Activated naive CD8-positive, alpha-beta T cell (primary cell): Measurements from ENCODE around the gene CORO6.

Experiments
- H3K27ac Mint-ChIP-seq: one replicate; pipeline ENCODE4 v1.8.0; 2021; ENCODE audit warnings: mixed read lengths
- H3K27me3 Mint-ChIP-seq: one replicate; pipeline ENCODE4 v1.8.0; 2021; ENCODE audit warnings: mixed read lengths
- H3K36me3 Mint-ChIP-seq: one replicate; pipeline ENCODE4 v1.8.0; 2021; ENCODE audit warnings: mixed read lengths
- H3K4me1 Mint-ChIP-seq: one replicate; pipeline ENCODE4 v1.8.0; 2021; ENCODE audit warnings: low read depth, mixed read lengths
- H3K4me3 Mint-ChIP-seq: one replicate; pipeline ENCODE4 v1.8.0; 2021; ENCODE audit warnings: mild to moderate bottlenecking, mixed read lengths
- H3K9me3 Mint-ChIP-seq: one replicate; pipeline ENCODE4 v1.8.0; 2021; ENCODE audit warnings: low read depth, mixed read lengths

CORO6 gene

DNA sequence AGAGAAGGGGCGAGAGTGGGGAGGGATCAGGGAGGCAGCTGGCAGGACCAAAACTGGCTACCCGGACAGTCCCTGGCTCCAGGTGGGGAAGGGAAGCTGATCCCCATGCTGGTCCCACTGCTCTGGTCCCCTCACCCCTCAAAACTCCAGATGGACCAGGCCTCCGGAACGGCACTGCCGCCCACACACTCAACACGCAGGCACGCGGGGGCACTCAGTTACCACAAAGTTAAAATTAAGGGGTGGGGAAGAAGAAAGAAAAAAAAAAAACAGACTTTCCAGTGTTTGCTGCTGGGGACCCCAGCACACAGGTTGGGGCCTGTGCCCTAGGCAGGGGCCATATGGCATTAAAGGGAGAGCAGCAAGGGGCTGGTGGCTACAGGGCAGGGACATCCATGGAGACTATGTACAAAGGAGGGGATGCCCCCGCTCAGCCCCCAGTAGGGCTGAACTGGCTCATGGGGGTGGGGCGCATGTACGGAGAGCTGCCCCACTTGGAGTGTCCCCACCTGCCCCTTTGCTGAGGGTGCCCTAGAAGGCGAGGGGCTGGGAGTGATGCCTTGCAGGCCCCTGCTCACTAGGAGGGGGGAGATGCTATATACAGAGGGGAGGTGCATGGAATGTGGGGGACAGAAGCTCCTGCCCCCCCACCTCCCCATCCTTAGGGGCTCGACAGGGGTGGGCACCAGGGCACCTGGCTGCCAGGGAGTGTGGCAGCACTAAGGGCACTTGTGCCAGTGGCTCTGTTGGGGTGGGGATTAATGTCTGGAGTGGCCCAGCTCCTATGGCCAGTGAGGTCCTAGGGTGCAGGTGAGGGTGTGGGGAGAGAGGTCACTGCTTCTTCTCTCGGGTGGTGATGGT, 48.6 kb downstream of the CORO6 start:
- H3K4me3 Mint-ChIP-seq: no peak overlapping the region
- no peaks in the 10 kb centered on the region for H3K27me3 Mint-ChIP-seq
- H3K9me3 Mint-ChIP-seq: no peaks in the 10 kb centered on the region
- H3K27ac Mint-ChIP-seq: no peak overlapping the region
- H3K4me1 Mint-ChIP-seq: peaks cover 13% of the 10 kb centered on the region
- H3K36me3 Mint-ChIP-seq: no peaks in the 10 kb centered on the region

DNA sequence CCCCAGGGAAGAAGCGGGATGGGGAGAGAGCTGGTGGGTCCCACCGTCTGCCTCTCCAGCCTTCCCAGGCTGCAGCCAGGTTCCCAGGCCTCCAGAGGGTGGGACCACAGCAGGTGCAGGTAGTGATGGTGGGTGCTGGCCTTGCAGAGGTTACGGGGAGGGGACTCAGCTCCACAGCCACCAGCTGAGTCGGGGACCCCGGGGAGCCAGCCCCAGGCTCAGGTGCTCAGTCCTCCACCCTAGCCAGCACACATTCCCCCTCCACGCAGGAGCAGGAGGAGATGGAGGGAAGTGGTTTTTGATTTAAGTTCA, 49.2 kb downstream of the CORO6 start:
- no peaks in the 10 kb centered on the region for H3K9me3 Mint-ChIP-seq
- no peak overlapping the region for H3K27ac Mint-ChIP-seq
- H3K36me3 Mint-ChIP-seq: no peaks in the 10 kb centered on the region
- peaks cover 15% of the 10 kb centered on the region for H3K4me1 Mint-ChIP-seq
- H3K4me3 Mint-ChIP-seq: no peak overlapping the region
- no peaks in the 10 kb centered on the region for H3K27me3 Mint-ChIP-seq

DNA sequence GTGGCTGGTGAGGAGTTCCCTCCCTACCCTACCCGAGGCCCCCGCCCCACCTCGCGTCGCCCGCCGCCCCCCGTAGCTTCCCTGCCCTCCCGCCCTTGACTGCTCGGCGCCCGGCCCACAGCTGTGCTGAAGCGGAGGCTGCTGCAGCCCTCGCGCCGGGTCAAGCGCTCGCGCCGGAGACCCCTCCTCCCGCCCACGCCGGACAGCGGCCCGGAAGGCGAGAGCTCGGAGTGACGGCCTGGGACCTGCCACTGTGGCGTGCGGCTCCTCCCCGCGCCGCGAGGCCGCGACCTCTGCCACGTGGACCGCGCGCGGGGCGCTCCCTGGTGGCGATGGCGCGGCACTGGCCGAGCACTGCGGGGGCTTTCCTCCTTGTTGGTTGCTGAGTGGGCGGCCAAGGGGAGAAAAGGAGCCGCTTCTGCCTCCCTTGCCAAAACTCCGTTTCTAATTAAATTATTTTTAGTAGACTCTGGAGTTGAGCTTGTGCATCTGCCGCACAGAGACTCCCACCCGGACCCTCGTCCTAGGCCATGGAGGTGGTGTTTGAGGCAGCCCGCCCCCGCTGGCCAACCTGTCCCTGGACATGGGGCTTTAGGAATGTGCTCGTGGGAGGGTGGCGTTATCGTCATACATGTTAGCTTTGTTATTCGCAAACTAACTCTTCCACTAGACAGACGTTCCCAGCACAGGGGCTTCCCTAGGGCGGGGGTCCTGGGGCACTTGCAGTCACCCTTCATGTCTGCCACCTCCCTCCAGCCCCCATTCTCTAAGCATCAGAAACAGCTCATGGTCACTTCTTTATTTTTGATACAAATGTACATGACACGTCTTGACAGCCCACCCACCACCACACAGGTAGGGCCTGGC, 49.8 kb downstream of the CORO6 start:
- Mint-ChIP-seq H3K4me1 (peaks cover 17% of the 10 kb centered on the region), H3K9me3 (no peaks in the 10 kb centered on the region), H3K4me3 (no peak overlapping the region), H3K27me3 (no peaks in the 10 kb centered on the region), H3K36me3 (no peaks in the 10 kb centered on the region), H3K27ac (no peak overlapping the region)

DNA sequence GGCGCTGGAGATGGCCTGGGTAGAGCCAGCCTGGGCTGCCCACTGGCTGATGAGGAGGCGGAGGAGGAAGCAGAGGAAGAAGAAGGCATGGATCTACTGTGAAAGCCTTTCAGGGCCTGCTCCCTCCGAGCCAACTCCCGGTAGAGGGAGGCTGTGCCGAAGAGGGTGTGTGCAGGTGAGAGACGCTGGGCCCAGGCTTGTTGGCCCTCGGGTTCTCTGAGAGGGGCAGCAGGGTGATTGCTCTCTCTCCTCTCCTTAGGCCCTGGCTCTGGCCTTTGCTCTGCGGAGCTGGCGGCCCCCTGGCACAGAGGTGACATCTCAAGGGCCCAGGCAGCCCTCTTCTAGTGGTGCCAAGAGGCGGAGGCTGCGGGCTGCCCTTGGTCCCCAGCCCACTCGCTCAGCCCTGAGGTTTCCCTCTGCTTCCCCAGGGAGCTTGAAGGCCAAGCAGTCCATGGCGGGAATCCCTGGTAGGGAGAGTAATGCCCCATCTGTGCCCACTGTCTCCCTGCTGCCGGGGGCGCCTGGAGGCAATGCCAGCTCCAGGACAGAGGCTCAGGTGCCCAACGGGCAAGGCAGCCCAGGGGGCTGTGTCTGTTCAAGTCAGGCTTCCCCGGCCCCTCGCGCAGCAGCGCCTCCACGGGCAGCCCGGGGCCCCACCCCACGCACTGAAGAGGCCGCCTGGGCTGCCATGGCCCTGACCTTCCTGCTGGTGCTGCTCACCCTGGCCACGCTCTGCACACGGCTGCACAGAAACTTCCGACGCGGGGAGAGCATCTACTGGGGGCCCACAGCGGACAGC, 50.6 kb downstream of the CORO6 start:
- H3K27ac Mint-ChIP-seq: no peak overlapping the region
- H3K4me1 Mint-ChIP-seq: peaks cover 17% of the 10 kb centered on the region
- no peaks in the 10 kb centered on the region for H3K9me3 Mint-ChIP-seq
- no peak overlapping the region for H3K4me3 Mint-ChIP-seq
- H3K36me3 Mint-ChIP-seq: no peaks in the 10 kb centered on the region
- H3K27me3 Mint-ChIP-seq: no peaks in the 10 kb centered on the region

DNA sequence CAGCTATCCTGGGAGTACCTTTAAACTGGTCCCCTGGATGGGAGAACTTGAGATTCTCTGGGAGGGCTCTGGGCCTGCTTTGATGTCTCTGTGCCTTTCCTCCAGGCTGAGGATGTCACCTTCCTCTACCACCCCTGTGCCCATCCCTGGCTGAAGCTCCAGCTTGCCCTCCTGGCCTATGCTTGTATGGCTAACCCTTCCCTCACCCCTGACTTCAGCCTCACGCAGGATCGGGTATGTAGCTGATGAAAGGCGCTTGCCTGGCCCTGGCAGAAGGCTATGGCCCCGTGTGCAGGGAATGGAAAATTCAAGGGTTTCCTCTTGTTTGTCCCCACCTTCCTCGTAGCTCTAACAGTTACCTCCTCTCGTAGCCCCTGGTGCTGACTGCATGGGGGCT, 51.2 kb downstream of the CORO6 start:
- Mint-ChIP-seq H3K36me3 (no peaks in the 10 kb centered on the region), H3K4me3 (no peak overlapping the region), H3K27me3 (no peaks in the 10 kb centered on the region), H3K9me3 (no peaks in the 10 kb centered on the region), H3K4me1 (peaks cover 17% of the 10 kb centered on the region), H3K27ac (no peak overlapping the region)

DNA sequence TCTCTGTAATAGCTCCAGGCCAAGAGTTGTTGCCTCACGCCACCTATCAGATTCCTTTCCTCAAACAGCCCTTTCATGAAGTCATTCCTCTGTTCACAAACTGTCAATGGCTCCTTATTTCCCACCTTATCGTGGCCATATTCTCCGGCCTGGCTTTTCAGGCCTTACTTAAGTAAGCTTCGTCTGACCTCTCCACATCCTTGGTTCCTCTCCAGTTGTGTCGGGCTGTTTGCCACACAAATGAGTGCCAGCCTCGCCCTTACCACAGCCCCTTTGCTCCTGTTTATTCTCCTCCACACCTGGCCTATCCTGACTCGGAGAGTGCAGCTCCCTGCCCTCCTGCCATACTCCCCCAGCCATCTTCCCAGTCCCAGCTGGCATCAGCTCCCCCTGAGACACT, 52.2 kb downstream of the CORO6 start:
- Mint-ChIP-seq H3K36me3 (no peaks in the 10 kb centered on the region), H3K27me3 (no peaks in the 10 kb centered on the region), H3K4me3 (peak overlapping the region; percentile 34), H3K4me1 (peaks cover 23% of the 10 kb centered on the region), H3K27ac (no peak overlapping the region), H3K9me3 (no peaks in the 10 kb centered on the region)

DNA sequence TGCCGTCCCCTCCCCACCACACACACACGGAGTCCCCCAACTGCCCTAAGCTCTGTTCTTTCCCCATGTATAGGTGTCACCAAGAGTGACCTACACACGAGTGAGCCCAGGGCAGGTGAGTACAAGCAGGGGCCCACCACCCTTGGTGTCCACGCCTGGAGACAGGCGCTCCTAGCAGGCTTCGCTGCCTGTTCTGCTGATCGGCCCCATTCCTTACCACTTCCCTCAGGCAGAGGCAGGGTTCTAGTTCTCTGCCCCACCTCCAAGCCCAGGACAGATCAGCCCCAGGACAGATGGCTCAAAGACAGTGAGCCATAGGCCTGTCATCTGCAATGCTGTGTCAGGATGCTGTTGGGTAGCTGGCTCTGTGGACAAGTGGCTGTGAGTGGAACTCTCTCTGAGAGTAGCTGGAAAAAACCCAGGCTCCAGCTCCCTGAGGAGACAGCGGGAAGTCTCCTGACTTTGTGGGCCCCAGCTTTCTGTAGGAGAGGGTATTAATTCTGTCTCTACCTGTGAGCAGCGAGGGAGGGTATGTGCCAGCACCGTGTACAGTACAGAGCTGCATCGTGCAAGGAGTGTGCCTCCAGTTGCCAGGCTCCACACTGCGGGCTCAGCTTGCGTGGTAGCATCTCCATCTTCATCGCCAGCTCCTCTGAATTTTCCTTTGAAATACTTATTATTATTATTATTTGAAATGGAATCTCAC, 53.3 kb downstream of the CORO6 start:
- Mint-ChIP-seq H3K36me3 (no peaks in the 10 kb centered on the region), H3K27me3 (no peaks in the 10 kb centered on the region), H3K4me1 (peaks cover 24% of the 10 kb centered on the region), H3K4me3 (peak overlapping the region; percentile 87), H3K27ac (peak overlapping the region; percentile 77), H3K9me3 (no peaks in the 10 kb centered on the region)

DNA sequence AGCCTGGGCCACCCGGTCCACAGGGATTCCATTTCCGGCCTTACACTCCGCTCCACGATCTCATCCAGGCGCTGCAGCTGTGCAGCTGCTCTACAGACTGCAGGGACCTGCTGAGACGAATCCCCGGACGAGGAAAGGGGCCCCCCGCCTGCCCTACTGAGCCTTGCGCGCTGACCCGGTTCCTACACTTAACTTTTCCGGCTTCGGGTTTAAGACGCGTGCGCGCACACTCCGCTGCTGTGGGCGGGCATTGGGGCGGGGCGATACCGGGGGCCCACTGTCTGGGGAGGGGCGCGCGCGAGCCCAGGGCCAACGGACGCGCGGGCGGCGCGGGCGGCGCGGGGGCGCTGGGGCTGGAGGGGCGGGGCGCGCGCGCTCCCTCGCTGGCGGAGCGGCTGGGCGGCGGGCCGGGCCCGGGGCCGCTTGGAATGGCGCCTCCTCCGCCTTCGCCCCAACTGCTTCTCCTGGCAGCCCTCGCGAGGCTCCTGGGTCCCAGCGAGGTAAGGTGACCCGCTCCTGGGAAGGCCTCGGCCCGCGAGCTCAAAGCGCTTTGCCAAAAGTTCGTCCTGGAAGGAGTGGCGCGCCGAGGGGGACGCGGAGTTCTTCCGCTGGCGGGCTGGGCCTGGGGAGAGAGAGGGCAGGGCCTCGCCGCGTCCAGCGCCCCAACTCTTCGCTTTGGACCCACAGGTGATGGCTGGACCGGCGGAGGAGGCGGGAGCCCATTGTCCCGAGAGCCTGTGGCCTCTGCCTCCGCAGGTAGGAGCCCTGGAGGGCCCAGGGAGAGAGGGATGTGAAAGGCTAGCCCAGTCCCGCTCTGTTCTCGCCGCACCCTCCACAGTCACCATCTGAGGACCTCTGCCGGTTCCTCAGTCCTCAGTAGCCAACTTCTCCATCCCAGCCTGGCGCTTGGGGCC, 54.1 kb downstream of the CORO6 start, which contains the start of gene TP53I13:
Gene TP53I13 (plus strand): TSS at position 371 of the 914 bp plus-strand sequence. CDS start 58 bp downstream, at position 429.
- H3K4me1 Mint-ChIP-seq: peaks cover 29% of the 10 kb centered on the region
- no peaks in the 10 kb centered on the region for H3K27me3 Mint-ChIP-seq
- peaks cover 3% of the 10 kb centered on the region for H3K36me3 Mint-ChIP-seq
- peak within 1 kb of the TSS; percentile 94 for H3K4me3 Mint-ChIP-seq
- H3K9me3 Mint-ChIP-seq: no peaks in the 10 kb centered on the region
- peak within 1 kb of the TSS; percentile 95 for H3K27ac Mint-ChIP-seq

DNA sequence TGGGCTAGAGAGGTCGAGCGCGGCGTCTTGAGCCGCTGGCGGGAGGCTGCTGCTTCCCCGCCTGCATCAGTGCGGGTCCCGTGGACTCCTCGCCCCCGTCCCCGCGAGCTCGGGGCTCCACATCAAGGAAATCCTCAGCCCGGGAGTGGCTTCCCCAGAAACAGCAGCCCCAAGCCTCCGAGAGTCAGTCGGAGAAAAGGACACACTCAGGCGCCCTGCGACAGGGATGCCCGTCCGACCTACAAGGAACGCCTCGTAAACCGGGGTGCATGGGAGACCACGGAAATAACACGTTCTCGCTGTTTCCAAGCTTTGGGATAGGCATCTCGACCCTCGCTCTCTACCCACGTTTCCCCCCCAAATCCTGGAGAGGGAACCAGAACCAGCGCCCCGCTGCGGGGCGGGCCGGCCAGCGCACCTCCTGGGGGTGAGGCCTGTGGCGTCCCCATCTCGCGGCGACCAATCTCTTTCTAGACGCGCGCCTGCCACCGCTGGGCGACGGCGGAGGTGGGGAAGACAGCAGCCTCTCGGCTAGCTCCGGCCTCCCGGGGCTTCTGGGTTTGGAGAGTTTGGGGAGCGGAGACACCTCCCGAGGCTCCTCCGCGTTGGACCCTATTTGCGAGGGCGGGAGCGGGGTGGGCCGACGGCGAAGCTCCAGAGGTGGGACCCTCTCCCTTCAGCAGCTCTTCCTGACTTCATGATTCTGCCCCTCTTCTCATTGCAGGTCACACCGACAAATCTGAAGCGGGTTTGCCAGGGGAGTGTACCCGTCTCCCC, 55.0 kb downstream of the CORO6 start:
- Mint-ChIP-seq H3K4me3 (peak overlapping the region; percentile 94), H3K36me3 (peaks cover 3% of the 10 kb centered on the region), H3K27me3 (no peaks in the 10 kb centered on the region), H3K27ac (peak overlapping the region; percentile 95), H3K9me3 (no peaks in the 10 kb centered on the region), H3K4me1 (peaks cover 24% of the 10 kb centered on the region)

DNA sequence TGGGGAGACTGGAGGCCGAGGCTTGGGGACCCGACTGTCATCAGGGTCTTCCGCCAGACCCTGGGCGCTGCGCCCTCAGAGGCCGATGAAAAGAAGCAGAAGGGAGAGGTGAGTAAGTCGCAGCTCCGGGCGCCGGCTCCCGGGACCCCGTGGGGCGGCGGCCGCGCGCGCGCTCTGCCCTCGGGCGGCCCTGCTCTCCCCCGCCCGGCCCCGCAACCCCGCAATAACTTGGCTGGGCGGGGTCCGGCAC, 55.5 kb downstream of the CORO6 start:
- no peaks in the 10 kb centered on the region for H3K9me3 Mint-ChIP-seq
- H3K27ac Mint-ChIP-seq: no peak overlapping the region
- peaks cover 24% of the 10 kb centered on the region for H3K4me1 Mint-ChIP-seq
- H3K4me3 Mint-ChIP-seq: peak overlapping the region; percentile 87
- H3K27me3 Mint-ChIP-seq: no peaks in the 10 kb centered on the region
- peaks cover 3% of the 10 kb centered on the region for H3K36me3 Mint-ChIP-seq

DNA sequence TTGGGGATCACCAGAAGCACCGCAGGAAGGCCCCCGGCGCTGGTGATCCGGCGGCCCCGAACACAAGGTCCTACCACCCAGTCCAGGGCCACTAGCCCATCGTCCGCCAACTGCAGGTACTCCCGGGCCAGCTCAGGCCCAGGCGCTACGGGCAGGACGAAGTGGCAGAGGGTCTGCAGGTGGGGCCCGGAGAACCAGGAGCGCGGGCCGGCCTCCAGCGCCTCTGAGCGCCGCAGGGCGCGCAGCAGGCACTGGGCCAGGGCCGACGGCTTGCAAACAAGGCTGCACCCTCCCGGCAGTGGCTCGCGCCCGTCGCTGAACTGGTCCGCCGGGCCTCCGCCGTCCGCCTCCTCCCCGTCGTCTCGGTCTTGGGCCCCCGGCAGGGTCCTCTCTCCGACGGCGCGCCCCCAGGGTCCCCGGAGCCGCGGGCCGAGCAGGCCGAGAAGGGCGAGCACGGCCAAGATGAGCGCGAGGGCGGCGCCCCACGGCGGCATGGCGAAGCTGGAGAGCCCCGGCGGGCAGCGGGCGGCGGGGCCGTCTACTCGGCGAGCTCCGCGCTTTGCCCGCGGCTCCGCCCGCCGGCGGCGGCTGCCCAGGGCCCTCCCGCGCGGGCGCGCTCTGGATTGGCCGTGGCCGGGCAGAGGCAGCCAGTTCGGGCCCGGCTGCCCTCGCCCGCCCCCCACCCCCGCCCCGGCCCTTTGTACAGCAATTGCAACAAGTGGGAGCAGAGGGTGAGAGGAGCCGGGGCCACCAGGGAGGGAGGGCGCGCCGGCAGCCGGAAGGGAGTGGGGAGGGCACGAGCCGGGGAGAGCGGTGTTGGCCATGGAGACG, 56.0 kb downstream of the CORO6 start, which contains the start of gene ABHD15:
Gene ABHD15 (minus strand): TSS at position 565 of the 831 bp plus-strand sequence. CDS start 71 bp downstream, at position 494.
- peaks cover 24% of the 10 kb centered on the region for H3K4me1 Mint-ChIP-seq
- H3K27ac Mint-ChIP-seq: peak within 1 kb of the TSS; percentile 95
- H3K4me3 Mint-ChIP-seq: peak within 1 kb of the TSS; percentile 94
- H3K9me3 Mint-ChIP-seq: no peaks in the 10 kb centered on the region
- H3K36me3 Mint-ChIP-seq: peaks cover 3% of the 10 kb centered on the region
- no peaks in the 10 kb centered on the region for H3K27me3 Mint-ChIP-seq

DNA sequence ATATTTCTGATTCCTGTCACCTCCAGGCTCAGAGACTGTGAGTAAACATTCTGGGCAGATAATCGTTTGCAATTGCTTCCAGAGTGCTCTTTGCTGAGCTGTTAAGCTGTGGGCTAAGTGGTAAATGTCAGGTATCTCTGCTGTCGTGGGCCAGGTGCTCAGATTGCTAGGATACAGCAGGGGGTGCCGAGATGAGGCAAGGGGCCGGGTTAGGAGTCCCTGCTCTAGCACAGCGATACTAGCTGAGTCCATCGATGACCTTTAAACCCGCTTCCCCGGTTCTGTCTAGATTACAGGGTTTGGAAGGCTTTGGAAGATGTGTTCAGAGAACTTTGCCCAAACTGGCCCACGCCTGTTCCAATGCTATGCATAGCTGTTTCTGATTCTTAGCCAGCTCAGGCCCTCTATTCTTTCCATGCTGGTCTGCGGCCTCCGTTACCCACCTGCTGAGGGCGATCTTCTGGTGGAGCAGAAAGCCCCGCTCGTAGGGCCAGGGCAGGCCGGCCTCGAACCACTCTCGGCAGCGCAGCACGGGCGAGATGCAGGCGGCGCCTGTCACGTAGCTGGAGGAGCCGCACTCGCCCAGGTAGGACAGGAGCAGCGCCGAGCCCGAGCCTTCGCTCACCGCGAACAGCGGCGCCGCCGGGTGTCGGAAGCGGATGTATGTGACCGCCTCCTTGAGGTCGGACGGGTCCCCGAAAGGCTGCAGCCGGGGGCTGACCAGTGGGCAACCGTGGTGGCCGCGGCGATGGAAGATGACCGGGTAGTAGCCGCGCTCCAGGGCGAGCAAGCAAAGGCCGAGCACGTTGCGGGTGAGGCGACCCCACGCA, 56.9 kb downstream of the CORO6 start:
- Mint-ChIP-seq H3K9me3 (no peaks in the 10 kb centered on the region), H3K4me1 (peaks cover 23% of the 10 kb centered on the region), H3K27me3 (no peaks in the 10 kb centered on the region), H3K36me3 (peaks cover 3% of the 10 kb centered on the region), H3K27ac (peak overlapping the region; percentile 58), H3K4me3 (peak overlapping the region; percentile 86)
